Upper lobe of right lung (tissue), 1 donor: Measurements from ENCODE around the gene CHIT1. TPM values are rescaled to one million over a fixed set of nuclear protein-coding genes. Genes with fewer than 3 reads are reported as not detected.

Experiments used
- ATAC-seq: fragments of 200-7000 bp; cut with Tn5 transposase; one replicate; pipeline ENCODE4 v1.9.1; 2020; ENCODE audit warnings: mild to moderate bottlenecking, moderate library complexity
- DNase-seq: peaks from one replicate; pipeline ENCODE4 v3.0.0-alpha.2; 2020
- H3K27ac ChIP-seq: fragments of 200-600 bp; one replicate; pipeline ENCODE4 v1.8.0; 2022
- H3K27me3 ChIP-seq: fragments of 200-600 bp; one replicate; pipeline ENCODE4 v1.8.0; 2022; ENCODE audit warnings: mild to moderate bottlenecking
- H3K36me3 ChIP-seq: fragments of 200-600 bp; one replicate; pipeline ENCODE4 v1.8.0; 2022
- H3K4me1 ChIP-seq: fragments of 200-600 bp; one replicate; pipeline ENCODE4 v1.8.0; 2022
- H3K4me3 ChIP-seq: fragments of 200-600 bp; one replicate; pipeline ENCODE4 v1.8.0; 2022; ENCODE audit warnings: mild to moderate bottlenecking
- H3K9me3 ChIP-seq: fragments of 200-600 bp; one replicate; pipeline ENCODE4 v1.8.0; 2022
- intact Hi-C: fragments of 100-400 bp; cut with DNase I; formaldehyde crosslinking; loops from one replicate; pipeline ENCODE4 v1.11.0; 2022
- total RNA-seq: library from RNA; stranded (reverse); fragmentation: NEBNext Ultra II Directional; extraction: Animal tissue kit (Norgen Biotek cat#: 25700); gene quantifications from one replicate; pipeline ENCODE4 v1.2.1, GENCODE V29; 2021
- TF ChIP-seq, protein P1 (sequence below): fragments of 200-600 bp; IDR thresholded peaks from one replicate; pipeline ENCODE4 v1.8.0; 2022; ENCODE audit warnings: antibody characterized with exemption
- donor health status: DM: no; HTN: yes; CAD: no; lungs with severe emphysema.

Gene CHIT1
- total RNA-seq, 1 donor from 2014 or later, result 751 TPM

- DNase-seq, result no peak
- no peak for ATAC-seq
- Histone ChIP-seq H3K9me3 (no peaks in the 10 kb centered on the region), H3K4me1 (no peaks in the 10 kb centered on the region), H3K27me3 (no peaks in the 10 kb centered on the region), H3K4me3 (no peak overlapping the region), H3K36me3 (no peaks in the 10 kb centered on the region), H3K27ac (no peak overlapping the region)
- intact Hi-C loops, result no loop called here
- TF ChIP-seq, protein P1, sequence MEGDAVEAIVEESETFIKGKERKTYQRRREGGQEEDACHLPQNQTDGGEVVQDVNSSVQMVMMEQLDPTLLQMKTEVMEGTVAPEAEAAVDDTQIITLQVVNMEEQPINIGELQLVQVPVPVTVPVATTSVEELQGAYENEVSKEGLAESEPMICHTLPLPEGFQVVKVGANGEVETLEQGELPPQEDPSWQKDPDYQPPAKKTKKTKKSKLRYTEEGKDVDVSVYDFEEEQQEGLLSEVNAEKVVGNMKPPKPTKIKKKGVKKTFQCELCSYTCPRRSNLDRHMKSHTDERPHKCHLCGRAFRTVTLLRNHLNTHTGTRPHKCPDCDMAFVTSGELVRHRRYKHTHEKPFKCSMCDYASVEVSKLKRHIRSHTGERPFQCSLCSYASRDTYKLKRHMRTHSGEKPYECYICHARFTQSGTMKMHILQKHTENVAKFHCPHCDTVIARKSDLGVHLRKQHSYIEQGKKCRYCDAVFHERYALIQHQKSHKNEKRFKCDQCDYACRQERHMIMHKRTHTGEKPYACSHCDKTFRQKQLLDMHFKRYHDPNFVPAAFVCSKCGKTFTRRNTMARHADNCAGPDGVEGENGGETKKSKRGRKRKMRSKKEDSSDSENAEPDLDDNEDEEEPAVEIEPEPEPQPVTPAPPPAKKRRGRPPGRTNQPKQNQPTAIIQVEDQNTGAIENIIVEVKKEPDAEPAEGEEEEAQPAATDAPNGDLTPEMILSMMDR, result no peak
Measured at GRCh38 chr1:203227371-203228083, 1.9 kb downstream of the CHIT1 start.

DNA sequence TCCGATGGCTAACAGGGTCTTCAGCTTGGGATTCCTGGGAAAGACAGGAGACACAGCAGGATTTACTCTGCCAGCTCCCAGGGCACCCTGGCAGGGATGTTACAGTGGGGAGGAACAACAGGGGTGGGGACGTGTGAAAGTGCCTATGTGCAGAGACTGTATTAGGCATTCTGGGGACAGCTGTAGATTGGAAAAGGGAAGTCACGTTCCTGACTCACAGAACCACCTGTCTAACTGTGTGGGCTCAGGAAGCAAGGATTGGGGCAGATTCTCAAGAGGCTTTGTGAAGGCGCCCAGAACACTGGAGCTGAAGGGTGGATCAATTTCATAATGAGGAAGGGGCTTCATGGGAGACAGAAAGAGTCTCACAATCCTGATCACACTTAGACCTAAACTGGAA lies 4.4 kb downstream of the CHIT1 start:
- ATAC-seq (no peak), DNase-seq (no peak)
- no peak overlapping the region for H3K4me3 ChIP-seq
- no peaks in the 10 kb centered on the region for H3K27me3 ChIP-seq
- intact Hi-C loops, result no loop called here
- H3K36me3 ChIP-seq, result no peaks in the 10 kb centered on the region
- TF ChIP-seq, protein P1, result no peak
- H3K4me1 ChIP-seq, result no peaks in the 10 kb centered on the region
- no peaks in the 10 kb centered on the region for H3K9me3 ChIP-seq
- no peak overlapping the region for H3K27ac ChIP-seq

DNA sequence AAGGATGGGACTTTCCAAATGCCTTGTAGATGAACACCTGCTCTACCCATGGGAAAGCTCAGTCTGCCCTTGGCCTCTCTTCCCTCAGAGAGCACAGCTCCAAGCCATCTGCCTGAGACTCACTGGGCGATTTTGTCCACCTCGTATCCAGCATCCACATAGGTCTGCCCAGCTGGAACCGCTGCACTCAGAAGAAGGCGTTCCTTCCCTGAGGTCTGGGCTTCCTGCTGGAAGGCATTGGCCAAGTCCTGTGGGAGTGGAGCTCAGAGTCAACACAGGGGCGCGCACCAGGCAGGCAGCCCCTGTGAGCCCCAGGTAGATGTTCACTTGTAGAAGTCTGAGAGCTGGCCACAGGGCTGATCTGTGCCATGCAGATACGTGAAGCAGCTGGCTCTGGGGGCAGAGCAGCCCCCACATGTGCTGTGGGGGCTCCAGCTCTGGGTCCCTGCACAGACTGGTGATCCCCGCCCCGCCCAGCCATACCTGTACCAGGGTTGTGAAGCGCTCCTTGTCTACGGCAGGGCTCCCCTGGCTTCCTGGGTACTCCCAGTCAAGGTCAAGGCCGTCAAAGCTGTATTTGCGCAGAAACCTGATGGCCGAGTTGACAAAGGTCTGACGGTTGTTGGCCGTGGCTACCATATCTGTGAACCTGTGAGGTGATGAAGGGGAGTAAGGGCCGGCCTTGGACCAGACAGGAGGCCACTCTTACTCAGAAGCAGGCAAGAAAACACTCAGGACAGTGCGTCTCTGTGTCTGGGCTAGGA lies 6.3 kb downstream of the CHIT1 start:
- no peak for DNase-seq
- H3K4me3 ChIP-seq, result no peak overlapping the region
- TF ChIP-seq, protein P1, result no peak

GRCh38 chr1:203219934-203220333 lies 9.5 kb downstream of the CHIT1 start:
- Histone ChIP-seq H3K27ac (no peak overlapping the region), H3K4me1 (peaks cover 9% of the 10 kb centered on the region), H3K9me3 (no peaks in the 10 kb centered on the region), H3K27me3 (no peaks in the 10 kb centered on the region), H3K4me3 (no peak overlapping the region), H3K36me3 (no peaks in the 10 kb centered on the region)
- ATAC-seq (no peak), DNase-seq (no peak)
- TF ChIP-seq, protein P1, result no peak
- intact Hi-C loops, result loop anchor here (5.0 kb wide), 2 partner anchors 98 to 183 kb away; no protein-coding TSS in a partner anchor

More for the DNA sequence above, 6.3 kb downstream of the CHIT1 start:
- no peaks in the 10 kb centered on the region for H3K9me3 ChIP-seq
- H3K36me3 ChIP-seq, result no peaks in the 10 kb centered on the region
- intact Hi-C loops, result no loop called here
- no peak for ATAC-seq
- no peak overlapping the region for H3K27ac ChIP-seq
- H3K27me3 ChIP-seq, result no peaks in the 10 kb centered on the region
- H3K4me1 ChIP-seq, result no peaks in the 10 kb centered on the region

DNA sequence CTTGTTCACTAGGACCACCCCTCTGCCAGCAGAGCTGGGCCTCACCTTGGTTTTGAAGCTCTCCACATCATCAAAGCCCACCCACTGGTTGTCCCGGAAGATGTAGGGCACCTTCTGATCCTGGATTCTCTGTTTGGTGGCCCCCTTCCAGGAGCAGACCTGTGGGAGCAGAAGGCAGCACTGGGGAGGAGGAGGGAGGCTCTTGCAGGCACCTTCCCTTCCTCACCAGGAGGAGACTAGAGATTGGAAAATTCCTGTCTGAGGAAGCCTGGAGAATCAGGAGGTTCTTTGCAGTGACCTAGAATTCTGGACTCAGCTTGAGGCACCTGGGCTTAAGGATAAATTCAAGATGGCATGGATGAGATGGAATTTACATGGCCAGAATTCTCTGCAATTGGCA lies 10.3 kb downstream of the CHIT1 start:
- Histone ChIP-seq H3K27me3 (no peaks in the 10 kb centered on the region), H3K4me1 (peaks cover 9% of the 10 kb centered on the region), H3K27ac (no peak overlapping the region), H3K4me3 (no peak overlapping the region), H3K36me3 (no peaks in the 10 kb centered on the region), H3K9me3 (no peaks in the 10 kb centered on the region)
- no peak for ATAC-seq
- TF ChIP-seq, protein P1, result no peak
- intact Hi-C loops, result loop anchor here (5.0 kb wide), 2 partner anchors 97 to 182 kb away; no protein-coding TSS in a partner anchor
- no peak for DNase-seq
